H9 (cell line): ENCODE results near the gene TSFM. TPM values are rescaled to one million over a fixed set of nuclear protein-coding genes. Genes with fewer than 3 reads are reported as not detected.

Experiments used
- DNase-seq: peaks from one replicate; pipeline ENCODE4 v3.0.0-alpha.2; 2017
- H2AFZ ChIP-seq: one replicate; pipeline ENCODE4 v1.6.1; 2013; ENCODE audit warnings: mild to moderate bottlenecking, low read length, control low read depth, moderate library complexity
- H2AK5ac ChIP-seq: 2 replicates; pipeline ENCODE4 v1.6.1; 2013; ENCODE audit warnings: low read length, control low read depth, mixed read lengths; ENCODE audit not compliant: insufficient read length
- H2BK120ac ChIP-seq: one replicate; pipeline ENCODE4 v1.6.1; 2013; ENCODE audit warnings: low read depth, mild to moderate bottlenecking, low read length, control low read depth, inconsistent platforms; ENCODE audit not compliant: poor library complexity, severe bottlenecking
- H2BK12ac ChIP-seq: 2 replicates; pipeline ENCODE4 v1.6.1; 2013; ENCODE audit warnings: low read length, control low read depth, mixed read lengths, low read depth; ENCODE audit not compliant: insufficient read length
- H2BK15ac ChIP-seq: 2 replicates; pipeline ENCODE4 v1.6.1; 2013; ENCODE audit warnings: low read depth, low read length, control low read depth
- H2BK20ac ChIP-seq: one replicate; pipeline ENCODE4 v1.6.1; 2013; ENCODE audit warnings: low read depth, mild to moderate bottlenecking, low read length, control low read depth, inconsistent platforms; ENCODE audit not compliant: poor library complexity, severe bottlenecking
- H2BK5ac ChIP-seq: 2 replicates; pipeline ENCODE4 v1.6.1; 2013; ENCODE audit warnings: low read length, control low read depth, mixed read lengths; ENCODE audit not compliant: insufficient read length
- H3K14ac ChIP-seq: 2 replicates; pipeline ENCODE4 v1.6.1; 2013; ENCODE audit warnings: low read length, control low read depth; ENCODE audit not compliant: insufficient read depth
- H3K18ac ChIP-seq: 2 replicates; pipeline ENCODE4 v1.6.1; 2013; ENCODE audit warnings: low read depth, mild to moderate bottlenecking, mixed read lengths, low read length, control low read depth; ENCODE audit not compliant: insufficient read length
- H3K23ac ChIP-seq: 2 replicates; pipeline ENCODE4 v1.6.1; 2013; ENCODE audit warnings: low read length, control low read depth, mixed read lengths, low read depth; ENCODE audit not compliant: insufficient read length
- H3K23me2 ChIP-seq: 2 replicates; pipeline ENCODE4 v1.6.1; 2013; ENCODE audit warnings: low read depth, mild to moderate bottlenecking, mixed read lengths, low read length, control low read depth; ENCODE audit not compliant: insufficient read length, poor library complexity, severe bottlenecking
- H3K27ac ChIP-seq: 2 replicates; pipeline ENCODE4 v1.5.1; 2013; ENCODE audit warnings: low read length, control low read depth, mixed read lengths, low read depth; ENCODE audit not compliant: insufficient read length
- H3K27me3 ChIP-seq: 2 replicates; pipeline ENCODE4 v1.6.1; 2013; ENCODE audit warnings: low read length, control low read depth, inconsistent platforms; ENCODE audit not compliant: insufficient read depth
- H3K4ac ChIP-seq: 2 replicates; pipeline ENCODE4 v1.6.1; 2013; ENCODE audit warnings: low read depth, mild to moderate bottlenecking, control low read depth, inconsistent platforms, low read length, moderate library complexity
- H3K4me1 ChIP-seq: 2 replicates; pipeline ENCODE4 v1.6.1; 2013; ENCODE audit warnings: low read length, control low read depth, inconsistent platforms; ENCODE audit not compliant: insufficient read depth
- H3K4me2 ChIP-seq: 2 replicates; pipeline ENCODE4 v1.6.1; 2013; ENCODE audit warnings: low read length, control low read depth, mixed read lengths; ENCODE audit not compliant: insufficient read length, insufficient read depth
- H3K56ac ChIP-seq: 2 replicates; pipeline ENCODE4 v1.6.1; 2013; ENCODE audit warnings: low read depth, mild to moderate bottlenecking, mixed read lengths, low read length, control low read depth; ENCODE audit not compliant: insufficient read length
- H3K79me1 ChIP-seq: 2 replicates; pipeline ENCODE4 v1.6.1; 2013; ENCODE audit warnings: low read depth, mild to moderate bottlenecking, moderate library complexity, low read length, control low read depth, inconsistent platforms; ENCODE audit not compliant: insufficient read depth, poor library complexity, severe bottlenecking
- H3K79me2 ChIP-seq: 2 replicates; pipeline ENCODE4 v1.6.1; 2013; ENCODE audit warnings: low read length, control low read depth, inconsistent platforms; ENCODE audit not compliant: insufficient read depth
- H3K9ac ChIP-seq: 2 replicates; pipeline ENCODE4 v1.6.1; 2013; ENCODE audit warnings: low read length, control low read depth, mixed read lengths; ENCODE audit not compliant: insufficient read length; ENCODE audit errors: extremely low read depth
- H3K9me3 ChIP-seq: one replicate; pipeline ENCODE4 v1.6.1; 2013; ENCODE audit warnings: low read depth, low read length, inconsistent platforms; ENCODE audit not compliant: control insufficient read depth
- H3T11ph ChIP-seq: one replicate; pipeline ENCODE4 v1.6.1; 2013; ENCODE audit warnings: mild to moderate bottlenecking, low read length, control low read depth, inconsistent platforms
- H4K20me1 ChIP-seq: one replicate; pipeline ENCODE4 v1.6.1; 2013; ENCODE audit not compliant: control insufficient read depth, insufficient read length, insufficient read depth
- H4K5ac ChIP-seq: 2 replicates; pipeline ENCODE4 v1.6.1; 2013; ENCODE audit warnings: low read depth, mild to moderate bottlenecking, mixed read lengths, low read length, control low read depth; ENCODE audit not compliant: insufficient read length
- H4K8ac ChIP-seq: replicated peaks from 2 replicates; pipeline ENCODE4 v1.6.1; 2013; ENCODE audit warnings: low read length, control low read depth, mixed read lengths, low read depth; ENCODE audit not compliant: insufficient read length
- H4K91ac ChIP-seq: 2 replicates; pipeline ENCODE4 v1.6.1; 2013; ENCODE audit warnings: low read depth, mild to moderate bottlenecking, moderate library complexity, mixed read lengths, low read length, control low read depth; ENCODE audit not compliant: insufficient read length
- H3K27ac Mint-ChIP-seq, 3 experiments: 2 replicates in 2 of 3; 3 replicates in 1 of 3; pipeline ENCODE4 v1.8.0; 2020 to 2021; ENCODE audit warnings: mixed read lengths in 3 of 3, mild to moderate bottlenecking in 1 of 3, moderate library complexity in 1 of 3
- H3K27me3 Mint-ChIP-seq: 2 replicates; pipeline ENCODE4 v1.8.0; 2021; ENCODE audit warnings: low read depth, mild to moderate bottlenecking, moderate library complexity, mixed read lengths
- H3K36me3 Mint-ChIP-seq, 3 experiments: 2 replicates in 2 of 3; 3 replicates in 1 of 3; pipeline ENCODE4 v1.8.0; 2020 to 2021; ENCODE audit warnings: low read depth in 3 of 3, mixed read lengths in 3 of 3; ENCODE audit not compliant: insufficient read depth in 1 of 3
- H3K4me1 Mint-ChIP-seq, 2 experiments: 2 replicates each; pipeline ENCODE4 v1.8.0; 2020; ENCODE audit warnings: mixed read lengths in 2 of 2
- H3K4me3 Mint-ChIP-seq, 2 experiments: 2 replicates in 1 of 2; 3 replicates in 1 of 2; pipeline ENCODE4 v1.8.0; 2020 to 2021; ENCODE audit warnings: mild to moderate bottlenecking in 2 of 2, mixed read lengths in 2 of 2, moderate library complexity in 1 of 2
- H3K9me3 Mint-ChIP-seq, 2 experiments: 2 replicates in 1 of 2; 3 replicates in 1 of 2; pipeline ENCODE4 v1.8.0; 2020; ENCODE audit warnings: mild to moderate bottlenecking in 2 of 2, mixed read lengths in 2 of 2, moderate library complexity in 1 of 2
- WGBS: extraction: QIAGEN DNeasy Blood & Tissue Kit; methylation state at CpG from one replicate; pipeline ENCODE4 v1.1.7; 2013; ENCODE audit warnings: missing lambda C conversion rate, low lambda C conversion rate, mixed read lengths; ENCODE audit not compliant: insufficient read length; ENCODE audit errors: extremely low coverage; 5-methylcytosine and 5-hydroxymethylcytosine counted together
- long read RNA-seq: library from polyadenylated mRNA; unstranded; transcript quantifications from one replicate; pipeline ENCODE4 v2.0.0, GENCODE V29; 2020
- total RNA-seq: library from RNA; stranded (reverse); gene quantifications from 2 replicates; pipeline ENCODE4 v1.2.1, GENCODE V29; 2021
- TF ChIP-seq, protein P1 (sequence below): fragments of 200-600 bp; sonication (generic); conservative IDR thresholded peaks from 3 replicates; pipeline ENCODE4 v1.8.0; 2021; ENCODE audit warnings: antibody characterized with exemption, mild to moderate bottlenecking

TSFM gene
- 50.2 and 53.3 TPM in 2 replicates for total RNA-seq
- long read RNA-seq, transcript TSFM-204 (6 exons, 2,192 nt), result major isoform, 169 of 204 reads
- long read RNA-seq, partial matches to known transcripts, result 4 of 204 reads
- long read RNA-seq, other reads (novel, unspliced or antisense), result 22 of 204 reads

- peak within 1 kb of the TSS; percentile 96 to 99 (median 99) for H3K27ac Mint-ChIP-seq
- no CpG with 5 or more reads among the region's 45 CpGs for WGBS
These were observed at the start of gene TSFM for GRCh38 chr12:57782608-57783465. TSFM (plus strand) TSS chr12:57782787; CDS start chr12:57782802, 15 bp downstream.

More at GRCh38 chr12:57782608-57783465, at the start of gene TSFM:
- Histone ChIP-seq H2BK12ac (no peak within 1 kb of the TSS), H4K91ac (no peak within 1 kb of the TSS), H3K9ac (peak within 1 kb of the TSS; percentile 91), H2BK120ac (no peak within 1 kb of the TSS), H3K23ac (no peak within 1 kb of the TSS), H3K4ac (no peak within 1 kb of the TSS), H3K23me2 (peaks cover 5% of the 10 kb centered on the region), H4K5ac (no peak within 1 kb of the TSS), H3K14ac (no peak within 1 kb of the TSS; the same call in 1 of the 2 replicates), H2BK20ac (no peak within 1 kb of the TSS), H4K8ac (no peak within 1 kb of the TSS), H2BK5ac (no peak within 1 kb of the TSS), H3T11ph (no peak within 1 kb of the TSS), H3K27ac (no peak within 1 kb of the TSS), H3K79me2 (no peaks in the 10 kb centered on the region; the same call in 1 of the 2 replicates), H4K20me1 (no peaks in the 10 kb centered on the region), H3K79me1 (no peaks in the 10 kb centered on the region), H3K18ac (no peak within 1 kb of the TSS), H2AFZ (no peak within 1 kb of the TSS), H3K27me3 (no peaks in the 10 kb centered on the region), H3K9me3 (no peaks in the 10 kb centered on the region), H3K56ac (no peak within 1 kb of the TSS), H2AK5ac (no peak within 1 kb of the TSS), H3K4me1 (no peaks in the 10 kb centered on the region), H3K4me2 (peak within 1 kb of the TSS; percentile 33), H2BK15ac (no peak within 1 kb of the TSS)
- TF ChIP-seq, protein P1, sequence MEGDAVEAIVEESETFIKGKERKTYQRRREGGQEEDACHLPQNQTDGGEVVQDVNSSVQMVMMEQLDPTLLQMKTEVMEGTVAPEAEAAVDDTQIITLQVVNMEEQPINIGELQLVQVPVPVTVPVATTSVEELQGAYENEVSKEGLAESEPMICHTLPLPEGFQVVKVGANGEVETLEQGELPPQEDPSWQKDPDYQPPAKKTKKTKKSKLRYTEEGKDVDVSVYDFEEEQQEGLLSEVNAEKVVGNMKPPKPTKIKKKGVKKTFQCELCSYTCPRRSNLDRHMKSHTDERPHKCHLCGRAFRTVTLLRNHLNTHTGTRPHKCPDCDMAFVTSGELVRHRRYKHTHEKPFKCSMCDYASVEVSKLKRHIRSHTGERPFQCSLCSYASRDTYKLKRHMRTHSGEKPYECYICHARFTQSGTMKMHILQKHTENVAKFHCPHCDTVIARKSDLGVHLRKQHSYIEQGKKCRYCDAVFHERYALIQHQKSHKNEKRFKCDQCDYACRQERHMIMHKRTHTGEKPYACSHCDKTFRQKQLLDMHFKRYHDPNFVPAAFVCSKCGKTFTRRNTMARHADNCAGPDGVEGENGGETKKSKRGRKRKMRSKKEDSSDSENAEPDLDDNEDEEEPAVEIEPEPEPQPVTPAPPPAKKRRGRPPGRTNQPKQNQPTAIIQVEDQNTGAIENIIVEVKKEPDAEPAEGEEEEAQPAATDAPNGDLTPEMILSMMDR, result peak; percentile 93
- Mint-ChIP-seq H3K27me3 (no peaks in the 10 kb centered on the region), H3K4me3 (peak within 1 kb of the TSS; percentile 100), H3K9me3 (peaks cover 0 to 3% of the 10 kb centered on the region in 2 experiments; a peak in 2 of 5 replicates), H3K36me3 (peaks cover 18 to 36% (median 24%) of the 10 kb centered on the region in 3 experiments), H3K4me1 (peaks cover 4 to 7% of the 10 kb centered on the region in 2 experiments)
- peak; percentile 95 for DNase-seq
